GM19372 (cell line): ENCODE results near the gene IFNG-AS1.

Experiments
- ATAC-seq: cut with Tn5 transposase; IDR thresholded peaks from one replicate; pipeline ENCODE4 v1.9.1; 2021; ENCODE audit warnings: mild to moderate bottlenecking, low read depth, moderate library complexity; ENCODE audit not compliant: unreplicated experiment

The IFNG-AS1 gene

GRCh38 chr12:68034567-68034966 is 45.3 kb downstream of the IFNG-AS1 start:
- ATAC-seq = no peak

- ATAC-seq = no peak
These were observed 47.4 kb downstream of the IFNG-AS1 start for GRCh38 chr12:68036642-68037041.

- ATAC-seq = no peak
These were observed 48.5 kb downstream of the IFNG-AS1 start for GRCh38 chr12:68037616-68038255.

- no peak for ATAC-seq
These were observed 49.4 kb downstream of the IFNG-AS1 start for GRCh38 chr12:68038650-68039049.

- ATAC-seq = no peak
These were observed 51.3 kb downstream of the IFNG-AS1 start for GRCh38 chr12:68040450-68041075.

GRCh38 chr12:68042212-68042699 is 53.0 kb downstream of the IFNG-AS1 start:
- ATAC-seq = no peak

- ATAC-seq = no peak
These were observed 54.2 kb downstream of the IFNG-AS1 start for GRCh38 chr12:68043435-68043834.

- no peak for ATAC-seq
These were observed 59.5 kb downstream of the IFNG-AS1 start for GRCh38 chr12:68048648-68049297.

- ATAC-seq = no peak
These were observed 67.1 kb downstream of the IFNG-AS1 start for GRCh38 chr12:68056300-68056699.

GRCh38 chr12:68063900-68064590 is 74.8 kb downstream of the IFNG-AS1 start:
- no peak for ATAC-seq

GRCh38 chr12:68065163-68065562 is 75.9 kb downstream of the IFNG-AS1 start:
- ATAC-seq = no peak

GRCh38 chr12:68065687-68066086 is 76.4 kb downstream of the IFNG-AS1 start:
- ATAC-seq = no peak

GRCh38 chr12:68067762-68068376 is 78.6 kb downstream of the IFNG-AS1 start:
- no peak for ATAC-seq

- no peak for ATAC-seq
These were observed 80.0 kb downstream of the IFNG-AS1 start for GRCh38 chr12:68069275-68069674.
